K562 (cell line): ENCODE results near the gene COA7. TPM values are rescaled to one million over a fixed set of nuclear protein-coding genes. Genes with fewer than 3 reads are reported as not detected.

Experiments
- JUN ChIP-seq, 2 experiments: sonication (generic) in 1 of 2; formaldehyde crosslinking in 1 of 2; IDR thresholded peaks; 2 replicates each; pipeline versions ENCODE4 v1.6.1 to v1.8.0; 2012 to 2022; ENCODE audit warnings: borderline replicate concordance in 2 of 2, mild to moderate bottlenecking in 2 of 2, improper control_type of control experiment in 1 of 2, low read depth in 1 of 2, low read length in 1 of 2, missing genetic modification reagents in 1 of 2
- PHF20 ChIP-seq: fragments of 450-650 bp; IDR thresholded peaks from 2 replicates; pipeline ENCODE4 v1.6.1; 2018; ENCODE audit not compliant: partially characterized antibody
- PPARD ChIP-seq: fragments of 250-450 bp; sonication (Bioruptor Pico); IDR thresholded peaks from 2 replicates; pipeline ENCODE4 v1.8.0; 2022; ENCODE audit warnings: inconsistent platforms, mild to moderate bottlenecking, moderate library complexity
- SIN3B ChIP-seq: fragments of 450-650 bp; IDR thresholded peaks from 2 replicates; pipeline ENCODE4 v1.6.1; 2017; ENCODE audit warnings: low read depth, mild to moderate bottlenecking, moderate library complexity
- TRIM24 ChIP-seq, 2 experiments: fragments of 450-650 bp; IDR thresholded peaks; 2 replicates each; pipeline ENCODE4 v1.6.1; 2016
- polyA plus RNA-seq, 8 experiments: library from polyadenylated mRNA; depleted of rRNA in 4 of 8; stranded (reverse) in 5 of 8; unstranded in 3 of 8; fragments of >200 nt; fragmentation: Nextera tagmentation in 2 of 8; fragmentation: Illumina TruSeq in 1 of 8; extraction: Ambion mirVana in 2 of 8; extraction: Trizol in 1 of 8; gene quantifications; 2 replicates each; pipeline versions ENCODE4 v1.2.1 to v1.2.3, GENCODE V29; 2011 to 2014; ENCODE audit warnings: inconsistent platforms in 1 of 8, missing spikeins in 1 of 8
- total RNA-seq, 7 experiments: library from RNA; depleted of rRNA in 6 of 7; stranded (reverse); fragments of >200 nt in 6 of 7; fragmentation: Illumina TruSeq in 2 of 7; extraction: Trizol in 2 of 7; gene quantifications; 2 replicates each; pipeline versions ENCODE4 v1.2.1 to v1.2.3, GENCODE V29; 2011 to 2021; ENCODE audit warnings: low replicate concordance in 1 of 7
- TF ChIP-seq, protein P1 (sequence below): sonication (generic); formaldehyde crosslinking; IDR thresholded peaks from 2 replicates; pipeline ENCODE4 v1.8.1; 2023; ENCODE audit warnings: missing genetic modification reagents, mild to moderate bottlenecking, borderline replicate concordance
- TF ChIP-seq, protein P2 (sequence below): fragments of 450-650 bp; IDR thresholded peaks from 2 replicates; pipeline ENCODE4 v1.6.1; 2016; ENCODE audit warnings: mild to moderate bottlenecking, moderate library complexity

The COA7 gene
- total and polyA plus RNA-seq, 9 of the 15 experiments (the other 6 are each of a cell fraction or from before 2014, with no cell fraction given): 19.4 to 82.8 (median 51.0) TPM

DNA sequence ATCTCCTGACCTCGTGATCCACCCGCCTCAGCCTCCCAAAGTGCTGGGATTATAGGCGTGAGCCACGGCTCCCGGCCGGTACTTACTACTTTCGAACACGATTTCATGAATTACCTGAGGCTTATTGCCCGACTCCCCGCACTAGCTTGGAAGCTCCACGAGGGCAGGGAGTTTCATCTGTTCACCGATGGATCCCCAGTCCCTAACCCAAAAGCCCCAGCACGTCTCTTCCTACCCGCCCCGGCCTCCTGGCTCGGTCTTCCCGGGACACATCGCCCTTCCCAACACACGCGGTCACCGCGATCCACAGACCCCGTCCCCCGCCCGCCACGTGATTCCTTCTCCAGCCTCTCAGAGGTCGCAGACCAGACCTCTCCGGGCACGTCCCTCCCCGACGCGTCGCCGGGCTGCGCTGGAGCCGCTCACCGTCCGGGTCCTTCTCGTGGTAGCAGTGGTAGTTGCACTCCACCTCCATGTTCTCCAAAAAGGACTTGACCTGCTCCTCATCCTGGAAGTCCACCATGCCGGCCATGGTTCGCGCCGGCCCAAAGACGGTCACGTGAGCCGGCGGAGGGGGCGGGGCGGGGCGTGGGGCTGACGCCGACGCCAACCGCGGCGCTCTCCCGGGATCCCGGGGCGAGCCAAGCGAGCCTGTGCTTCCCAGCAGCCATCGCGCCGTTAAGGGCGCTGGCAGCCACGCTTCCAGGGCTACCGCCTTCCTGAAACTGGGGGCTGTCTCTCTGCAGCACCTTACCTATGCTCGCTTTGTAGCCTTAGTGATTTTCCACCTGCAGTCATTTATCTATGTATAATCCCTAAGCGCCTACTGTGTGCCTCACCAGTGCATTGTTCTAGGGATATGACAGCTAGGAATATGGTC lies at the start of gene COA7 (continued):
- TF ChIP-seq, protein P1, sequence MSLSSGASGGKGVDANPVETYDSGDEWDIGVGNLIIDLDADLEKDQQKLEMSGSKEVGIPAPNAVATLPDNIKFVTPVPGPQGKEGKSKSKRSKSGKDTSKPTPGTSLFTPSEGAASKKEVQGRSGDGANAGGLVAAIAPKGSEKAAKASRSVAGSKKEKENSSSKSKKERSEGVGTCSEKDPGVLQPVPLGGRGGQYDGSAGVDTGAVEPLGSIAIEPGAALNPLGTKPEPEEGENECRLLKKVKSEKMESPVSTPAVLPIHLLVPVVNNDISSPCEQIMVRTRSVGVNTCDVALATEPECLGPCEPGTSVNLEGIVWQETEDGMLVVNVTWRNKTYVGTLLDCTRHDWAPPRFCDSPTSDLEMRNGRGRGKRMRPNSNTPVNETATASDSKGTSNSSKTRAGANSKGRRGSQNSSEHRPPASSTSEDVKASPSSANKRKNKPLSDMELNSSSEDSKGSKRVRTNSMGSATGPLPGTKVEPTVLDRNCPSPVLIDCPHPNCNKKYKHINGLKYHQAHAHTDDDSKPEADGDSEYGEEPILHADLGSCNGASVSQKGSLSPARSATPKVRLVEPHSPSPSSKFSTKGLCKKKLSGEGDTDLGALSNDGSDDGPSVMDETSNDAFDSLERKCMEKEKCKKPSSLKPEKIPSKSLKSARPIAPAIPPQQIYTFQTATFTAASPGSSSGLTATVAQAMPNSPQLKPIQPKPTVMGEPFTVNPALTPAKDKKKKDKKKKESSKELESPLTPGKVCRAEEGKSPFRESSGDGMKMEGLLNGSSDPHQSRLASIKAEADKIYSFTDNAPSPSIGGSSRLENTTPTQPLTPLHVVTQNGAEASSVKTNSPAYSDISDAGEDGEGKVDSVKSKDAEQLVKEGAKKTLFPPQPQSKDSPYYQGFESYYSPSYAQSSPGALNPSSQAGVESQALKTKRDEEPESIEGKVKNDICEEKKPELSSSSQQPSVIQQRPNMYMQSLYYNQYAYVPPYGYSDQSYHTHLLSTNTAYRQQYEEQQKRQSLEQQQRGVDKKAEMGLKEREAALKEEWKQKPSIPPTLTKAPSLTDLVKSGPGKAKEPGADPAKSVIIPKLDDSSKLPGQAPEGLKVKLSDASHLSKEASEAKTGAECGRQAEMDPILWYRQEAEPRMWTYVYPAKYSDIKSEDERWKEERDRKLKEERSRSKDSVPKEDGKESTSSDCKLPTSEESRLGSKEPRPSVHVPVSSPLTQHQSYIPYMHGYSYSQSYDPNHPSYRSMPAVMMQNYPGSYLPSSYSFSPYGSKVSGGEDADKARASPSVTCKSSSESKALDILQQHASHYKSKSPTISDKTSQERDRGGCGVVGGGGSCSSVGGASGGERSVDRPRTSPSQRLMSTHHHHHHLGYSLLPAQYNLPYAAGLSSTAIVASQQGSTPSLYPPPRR: peak; percentile 77
- TF ChIP-seq PPARD (CRISPR knock-in tag) (no peak), TRIM24 (IDR thresholded peaks at IDR 0.05) (peak in 1 of 2 experiments; percentile 35; a peak in 2 of 4 replicates), SIN3B (peak; percentile 72), JUN (IDR thresholded peaks at IDR 0.05; ENCODE audit: borderline replicate concordance, low read depth, low read length) (peak; percentile 39), JUN (CRISPR knock-in tag; IDR thresholded peaks at IDR 0.05; ENCODE audit: borderline replicate concordance) (no peak; the same call in 1 of the 2 replicates), PHF20 (peak; percentile 87)
- TF ChIP-seq, protein P2, sequence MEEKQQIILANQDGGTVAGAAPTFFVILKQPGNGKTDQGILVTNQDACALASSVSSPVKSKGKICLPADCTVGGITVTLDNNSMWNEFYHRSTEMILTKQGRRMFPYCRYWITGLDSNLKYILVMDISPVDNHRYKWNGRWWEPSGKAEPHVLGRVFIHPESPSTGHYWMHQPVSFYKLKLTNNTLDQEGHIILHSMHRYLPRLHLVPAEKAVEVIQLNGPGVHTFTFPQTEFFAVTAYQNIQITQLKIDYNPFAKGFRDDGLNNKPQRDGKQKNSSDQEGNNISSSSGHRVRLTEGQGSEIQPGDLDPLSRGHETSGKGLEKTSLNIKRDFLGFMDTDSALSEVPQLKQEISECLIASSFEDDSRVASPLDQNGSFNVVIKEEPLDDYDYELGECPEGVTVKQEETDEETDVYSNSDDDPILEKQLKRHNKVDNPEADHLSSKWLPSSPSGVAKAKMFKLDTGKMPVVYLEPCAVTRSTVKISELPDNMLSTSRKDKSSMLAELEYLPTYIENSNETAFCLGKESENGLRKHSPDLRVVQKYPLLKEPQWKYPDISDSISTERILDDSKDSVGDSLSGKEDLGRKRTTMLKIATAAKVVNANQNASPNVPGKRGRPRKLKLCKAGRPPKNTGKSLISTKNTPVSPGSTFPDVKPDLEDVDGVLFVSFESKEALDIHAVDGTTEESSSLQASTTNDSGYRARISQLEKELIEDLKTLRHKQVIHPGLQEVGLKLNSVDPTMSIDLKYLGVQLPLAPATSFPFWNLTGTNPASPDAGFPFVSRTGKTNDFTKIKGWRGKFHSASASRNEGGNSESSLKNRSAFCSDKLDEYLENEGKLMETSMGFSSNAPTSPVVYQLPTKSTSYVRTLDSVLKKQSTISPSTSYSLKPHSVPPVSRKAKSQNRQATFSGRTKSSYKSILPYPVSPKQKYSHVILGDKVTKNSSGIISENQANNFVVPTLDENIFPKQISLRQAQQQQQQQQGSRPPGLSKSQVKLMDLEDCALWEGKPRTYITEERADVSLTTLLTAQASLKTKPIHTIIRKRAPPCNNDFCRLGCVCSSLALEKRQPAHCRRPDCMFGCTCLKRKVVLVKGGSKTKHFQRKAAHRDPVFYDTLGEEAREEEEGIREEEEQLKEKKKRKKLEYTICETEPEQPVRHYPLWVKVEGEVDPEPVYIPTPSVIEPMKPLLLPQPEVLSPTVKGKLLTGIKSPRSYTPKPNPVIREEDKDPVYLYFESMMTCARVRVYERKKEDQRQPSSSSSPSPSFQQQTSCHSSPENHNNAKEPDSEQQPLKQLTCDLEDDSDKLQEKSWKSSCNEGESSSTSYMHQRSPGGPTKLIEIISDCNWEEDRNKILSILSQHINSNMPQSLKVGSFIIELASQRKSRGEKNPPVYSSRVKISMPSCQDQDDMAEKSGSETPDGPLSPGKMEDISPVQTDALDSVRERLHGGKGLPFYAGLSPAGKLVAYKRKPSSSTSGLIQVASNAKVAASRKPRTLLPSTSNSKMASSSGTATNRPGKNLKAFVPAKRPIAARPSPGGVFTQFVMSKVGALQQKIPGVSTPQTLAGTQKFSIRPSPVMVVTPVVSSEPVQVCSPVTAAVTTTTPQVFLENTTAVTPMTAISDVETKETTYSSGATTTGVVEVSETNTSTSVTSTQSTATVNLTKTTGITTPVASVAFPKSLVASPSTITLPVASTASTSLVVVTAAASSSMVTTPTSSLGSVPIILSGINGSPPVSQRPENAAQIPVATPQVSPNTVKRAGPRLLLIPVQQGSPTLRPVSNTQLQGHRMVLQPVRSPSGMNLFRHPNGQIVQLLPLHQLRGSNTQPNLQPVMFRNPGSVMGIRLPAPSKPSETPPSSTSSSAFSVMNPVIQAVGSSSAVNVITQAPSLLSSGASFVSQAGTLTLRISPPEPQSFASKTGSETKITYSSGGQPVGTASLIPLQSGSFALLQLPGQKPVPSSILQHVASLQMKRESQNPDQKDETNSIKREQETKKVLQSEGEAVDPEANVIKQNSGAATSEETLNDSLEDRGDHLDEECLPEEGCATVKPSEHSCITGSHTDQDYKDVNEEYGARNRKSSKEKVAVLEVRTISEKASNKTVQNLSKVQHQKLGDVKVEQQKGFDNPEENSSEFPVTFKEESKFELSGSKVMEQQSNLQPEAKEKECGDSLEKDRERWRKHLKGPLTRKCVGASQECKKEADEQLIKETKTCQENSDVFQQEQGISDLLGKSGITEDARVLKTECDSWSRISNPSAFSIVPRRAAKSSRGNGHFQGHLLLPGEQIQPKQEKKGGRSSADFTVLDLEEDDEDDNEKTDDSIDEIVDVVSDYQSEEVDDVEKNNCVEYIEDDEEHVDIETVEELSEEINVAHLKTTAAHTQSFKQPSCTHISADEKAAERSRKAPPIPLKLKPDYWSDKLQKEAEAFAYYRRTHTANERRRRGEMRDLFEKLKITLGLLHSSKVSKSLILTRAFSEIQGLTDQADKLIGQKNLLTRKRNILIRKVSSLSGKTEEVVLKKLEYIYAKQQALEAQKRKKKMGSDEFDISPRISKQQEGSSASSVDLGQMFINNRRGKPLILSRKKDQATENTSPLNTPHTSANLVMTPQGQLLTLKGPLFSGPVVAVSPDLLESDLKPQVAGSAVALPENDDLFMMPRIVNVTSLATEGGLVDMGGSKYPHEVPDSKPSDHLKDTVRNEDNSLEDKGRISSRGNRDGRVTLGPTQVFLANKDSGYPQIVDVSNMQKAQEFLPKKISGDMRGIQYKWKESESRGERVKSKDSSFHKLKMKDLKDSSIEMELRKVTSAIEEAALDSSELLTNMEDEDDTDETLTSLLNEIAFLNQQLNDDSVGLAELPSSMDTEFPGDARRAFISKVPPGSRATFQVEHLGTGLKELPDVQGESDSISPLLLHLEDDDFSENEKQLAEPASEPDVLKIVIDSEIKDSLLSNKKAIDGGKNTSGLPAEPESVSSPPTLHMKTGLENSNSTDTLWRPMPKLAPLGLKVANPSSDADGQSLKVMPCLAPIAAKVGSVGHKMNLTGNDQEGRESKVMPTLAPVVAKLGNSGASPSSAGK: peak; percentile 99
